M059J (cell line): Measurements from ENCODE around the gene TBXA2R. TPM values are rescaled to one million over a fixed set of nuclear protein-coding genes. Genes with fewer than 3 reads are reported as not detected.

Experiments used
- DNase-seq: peaks from one replicate; pipeline ENCODE4 v3.0.0-alpha.2; 2012; ENCODE audit warnings: low read depth
- total RNA-seq: library from RNA; depleted of rRNA; stranded (reverse); fragments of >200 nt; shearing (Covaris generic); gene quantifications from 2 replicates; pipeline ENCODE4 v1.2.3, GENCODE V29; 2014; rRNA removed

TBXA2R gene
- total RNA-seq, 1 experiment from 2014 or later: 0.59 TPM

DNA sequence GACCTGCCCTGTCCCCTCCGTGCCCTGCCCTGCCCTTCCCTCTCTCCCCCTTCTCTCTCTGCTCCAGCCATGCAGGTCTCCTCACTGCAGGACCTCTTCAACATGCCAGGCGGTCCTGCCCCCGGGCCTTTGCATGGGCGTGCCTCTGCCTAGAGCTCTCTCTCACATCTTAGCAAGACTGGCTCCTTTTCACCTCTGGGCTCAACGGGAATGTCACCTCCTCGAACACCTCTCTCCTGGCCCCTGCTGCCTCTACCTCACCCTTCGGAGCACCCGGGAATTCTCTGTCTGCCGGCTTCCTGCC lies 54.9 kb downstream of the TBXA2R start:
- DNase-seq: no peak

DNA sequence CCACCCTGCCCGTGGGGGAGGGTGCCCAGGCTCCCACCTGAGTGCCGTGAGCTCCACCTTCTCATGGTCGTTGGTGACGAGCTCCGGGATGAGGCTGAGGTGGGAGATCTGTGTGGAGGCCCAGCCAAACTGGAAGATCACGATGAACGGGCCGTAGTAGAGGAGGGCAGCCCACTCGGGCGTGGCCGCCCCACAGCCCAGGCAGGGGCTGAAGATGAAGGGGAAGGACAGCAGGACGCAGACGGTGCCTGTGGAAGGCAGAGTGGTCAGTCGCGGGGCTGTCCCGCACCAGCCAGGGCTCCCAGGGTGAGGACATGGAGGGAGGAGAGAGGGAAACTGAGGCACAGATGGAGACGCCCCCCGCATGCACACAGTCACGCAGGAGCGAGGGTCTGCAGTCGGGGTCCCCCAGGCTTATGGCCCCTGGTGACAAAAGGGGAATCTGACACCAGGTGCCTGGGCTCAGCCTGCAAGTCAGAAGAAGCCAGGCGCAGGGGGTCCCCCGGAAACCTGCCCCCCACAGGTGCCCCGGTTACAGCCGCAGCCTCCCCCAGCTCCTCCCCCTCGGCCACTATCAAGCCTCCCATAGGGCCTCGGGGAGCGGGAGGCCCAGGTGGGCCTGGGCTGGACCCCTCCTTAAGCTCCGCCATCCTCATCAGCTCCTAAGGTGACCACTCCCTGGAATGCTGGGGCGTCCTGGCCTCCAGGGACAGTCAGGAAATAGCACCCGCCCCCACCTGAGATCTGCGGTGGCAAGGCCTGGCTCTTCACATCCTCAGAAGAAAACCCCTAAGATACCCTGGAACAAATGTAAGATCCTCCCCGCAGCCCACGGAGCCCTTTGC lies 55.5 kb downstream of the TBXA2R start:
- DNase-seq: no peak

DNA sequence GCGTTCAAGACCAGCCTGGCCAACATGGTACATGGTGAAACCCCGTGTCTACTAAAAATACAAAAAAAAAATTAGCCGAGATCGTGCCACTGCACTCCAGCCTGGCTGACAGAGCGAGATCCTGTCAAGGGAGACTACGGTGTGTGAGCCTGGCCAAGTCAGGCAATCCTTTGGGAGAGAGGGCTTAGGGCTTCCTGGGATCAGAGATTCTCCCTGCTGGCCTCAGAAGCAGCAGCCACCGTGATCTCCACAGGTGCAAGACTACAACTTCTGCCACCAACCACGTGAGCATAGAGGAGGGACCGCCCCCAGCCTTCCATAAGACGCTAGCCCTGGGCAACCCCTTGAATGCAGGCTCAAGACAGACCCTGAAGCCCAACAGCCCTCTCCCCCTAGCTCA lies 56.9 kb downstream of the TBXA2R start:
- no peak for DNase-seq

DNA sequence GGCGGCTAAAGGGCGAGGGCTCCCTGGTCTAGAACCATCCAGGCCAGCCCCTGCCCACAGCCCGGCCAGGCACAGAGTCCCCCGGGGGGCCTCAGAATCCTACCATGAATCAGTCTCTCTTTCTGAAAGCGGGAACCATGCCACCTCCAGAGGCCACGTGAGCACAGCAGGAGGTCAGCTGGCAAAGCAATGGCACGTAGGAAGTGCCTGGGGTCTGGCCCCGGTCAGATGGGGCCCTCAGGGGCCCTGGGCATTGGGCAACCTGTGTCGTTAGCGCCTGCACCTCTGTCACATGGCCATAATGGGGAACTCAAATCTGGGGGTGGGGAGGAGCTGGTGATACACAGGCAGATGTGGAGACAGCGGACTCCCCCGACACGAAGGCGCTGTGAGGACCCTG lies 58.1 kb downstream of the TBXA2R start:
- no peak for DNase-seq

DNA sequence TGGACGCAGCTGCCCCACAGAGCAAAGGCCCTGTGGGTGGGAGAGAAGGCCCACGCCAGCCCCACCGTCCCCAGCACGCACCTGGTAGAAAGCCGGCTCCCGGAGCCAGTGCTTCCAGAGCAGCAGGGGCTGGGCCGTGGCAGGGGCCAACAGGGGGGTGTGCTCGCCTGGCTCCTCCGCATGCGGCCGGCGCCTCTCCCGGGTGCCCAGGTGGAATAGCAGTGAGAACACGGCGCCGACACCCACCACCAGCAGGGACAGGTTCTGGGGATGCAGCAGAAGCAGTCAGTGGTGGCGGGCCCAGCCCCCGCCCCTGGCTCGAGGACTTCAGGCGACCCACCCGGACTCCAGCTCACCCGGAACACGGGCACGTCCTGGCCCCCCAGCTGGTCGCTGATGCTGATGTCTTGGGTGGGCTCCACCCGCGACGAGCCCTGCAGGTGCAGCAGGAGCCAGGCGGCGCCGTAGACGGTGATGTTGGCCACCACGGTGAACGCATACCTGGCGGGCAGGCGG lies 58.9 kb downstream of the TBXA2R start:
- no peak for DNase-seq

DNA sequence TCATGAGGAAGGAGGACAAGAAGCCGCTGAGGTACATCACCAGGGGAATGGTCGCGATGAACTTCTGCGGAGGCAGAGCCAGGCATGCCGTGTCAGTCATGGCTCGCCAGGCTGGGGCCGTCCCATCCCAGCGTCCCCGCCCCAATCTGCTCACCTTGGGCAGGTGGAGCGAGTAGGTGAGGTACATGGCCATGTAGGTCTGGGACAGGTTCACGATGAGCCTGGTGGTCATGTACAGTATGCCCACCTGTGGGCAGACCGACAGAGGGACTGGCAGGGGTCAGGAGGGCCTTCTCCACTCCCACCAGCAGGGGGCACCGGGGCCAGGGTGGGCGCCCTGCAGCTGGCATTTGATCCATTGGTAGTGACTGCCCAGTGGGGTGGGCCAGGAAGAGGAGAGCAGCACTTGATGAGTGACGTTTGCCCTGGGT lies 59.4 kb downstream of the TBXA2R start:
- DNase-seq: no peak

DNA sequence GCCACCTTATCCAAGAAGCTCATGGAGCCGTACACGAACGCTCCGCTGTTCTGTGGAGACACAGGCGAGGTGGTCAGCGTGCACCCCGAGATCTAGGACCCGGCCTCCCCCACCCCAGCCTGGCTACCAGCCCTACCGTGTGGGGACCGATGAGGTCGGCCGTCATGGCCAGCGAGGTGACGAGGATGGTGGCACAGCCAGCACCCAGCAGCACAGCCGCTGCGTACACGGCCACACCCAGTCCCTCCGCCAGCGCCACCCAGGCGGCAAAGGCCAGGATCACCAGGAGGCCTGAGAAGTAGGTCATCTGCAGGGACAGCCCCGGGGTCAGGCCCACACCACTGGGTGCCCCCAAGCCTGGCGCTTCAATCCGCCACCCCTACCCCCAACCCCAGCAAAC lies 60.6 kb downstream of the TBXA2R start:
- DNase-seq: no peak

DNA sequence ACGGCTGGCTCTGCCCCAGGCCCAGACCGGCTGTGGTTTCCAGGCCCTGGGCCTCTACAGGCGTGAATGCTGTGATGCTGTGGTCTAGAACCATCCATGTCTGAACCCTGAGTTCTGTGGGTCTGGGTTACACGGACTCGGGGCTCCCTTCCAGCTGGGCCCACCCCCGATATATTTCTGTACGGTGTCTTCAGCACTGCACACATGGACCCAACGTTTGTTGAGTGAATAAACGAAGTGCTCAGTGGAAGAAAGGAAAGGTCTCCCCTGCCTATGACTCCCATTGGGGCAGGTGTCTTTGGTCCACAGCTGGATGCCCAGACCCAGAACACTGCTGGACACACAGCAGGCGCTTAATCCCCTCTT lies 61.0 kb downstream of the TBXA2R start:
- DNase-seq: no peak

DNA sequence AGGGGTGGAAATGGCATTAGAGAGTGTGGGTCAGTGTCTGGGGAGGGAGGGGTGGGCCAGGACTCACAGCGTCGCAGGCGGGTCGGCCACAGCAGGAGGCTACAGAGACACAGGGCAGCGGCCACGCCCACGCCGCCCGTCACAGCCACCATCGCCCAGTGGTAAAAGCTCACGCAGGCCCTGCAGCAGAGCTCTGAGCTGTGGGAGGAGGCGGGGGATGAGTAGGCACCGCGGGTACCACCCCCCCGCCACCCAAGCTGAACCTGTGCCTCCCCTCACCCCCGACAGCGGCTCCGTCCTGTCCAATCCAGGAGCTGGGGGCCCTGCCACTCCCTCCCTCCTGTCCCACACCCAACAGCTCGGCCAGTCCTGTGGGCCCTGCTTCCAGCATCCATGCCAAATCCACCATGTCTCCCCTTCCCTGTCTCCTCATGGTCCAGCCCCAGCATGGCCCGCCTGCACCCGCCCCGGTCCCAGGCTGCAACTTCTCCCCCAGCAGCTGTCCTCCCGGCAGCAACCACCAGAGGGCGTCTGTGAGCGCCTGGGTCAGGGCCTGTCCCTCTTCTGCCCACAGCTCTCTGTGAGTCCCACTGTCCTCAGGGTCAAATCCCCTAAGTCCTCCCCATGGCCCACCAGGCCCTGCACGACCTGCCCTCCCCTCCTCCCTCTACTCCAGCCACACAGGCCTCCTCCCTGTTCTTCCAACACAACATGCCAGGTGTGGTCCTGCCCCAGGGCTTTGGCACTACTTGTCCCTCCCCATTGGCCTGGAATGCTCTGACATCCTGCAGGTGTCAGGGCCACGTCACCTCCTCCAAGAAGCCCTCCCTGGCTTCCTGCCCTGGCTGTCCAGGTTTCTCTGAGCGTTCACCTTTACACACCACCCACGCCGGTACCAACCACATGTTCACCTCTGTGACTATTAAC lies 61.7 kb downstream of the TBXA2R start:
- DNase-seq: peak; percentile 55

Other genes with a start within 250 kb of the TBXA2R start
- gene NFIC, start 240.3 kb downstream of the TBXA2R start, total RNA-seq: 26.5 and 56.9 TPM in 2 replicates
- gene SMIM24, start 126.3 kb downstream of the TBXA2R start, total RNA-seq: not detected in 2 replicates
- gene SMIM44, start 123.4 kb downstream of the TBXA2R start, total RNA-seq: not detected in 2 replicates
- gene DOHH, start 106.2 kb downstream of the TBXA2R start, total RNA-seq: 6.9 and 16.4 TPM in 2 replicates
- 35.7 and 56.5 TPM in 2 replicates for gene FZR1, start 100.6 kb downstream of the TBXA2R start, total RNA-seq
- not detected in 2 replicates for gene TEKTIP1, start 67.7 kb downstream of the TBXA2R start, total RNA-seq
- 50.7 and 105 TPM in 2 replicates for gene MFSD12, start 49.3 kb downstream of the TBXA2R start, total RNA-seq
- 112 and 151 TPM in 2 replicates for gene HMG20B, start 33.9 kb downstream of the TBXA2R start, total RNA-seq
- not detected in 2 replicates for gene GIPC3, start 21.4 kb downstream of the TBXA2R start, total RNA-seq
- 13.7 and 31.1 TPM in 2 replicates for gene CACTIN, start 19.9 kb upstream of the TBXA2R start, total RNA-seq
- 11.4 and 15.8 TPM in 2 replicates for gene PIP5K1C, start 93.6 kb upstream of the TBXA2R start, total RNA-seq
- 0.30 and 0.49 TPM in 2 replicates for gene TJP3, start 101.5 kb upstream of the TBXA2R start, total RNA-seq
- gene APBA3, start 154.8 kb upstream of the TBXA2R start, total RNA-seq: 13.7 and 15.0 TPM in 2 replicates
- 48.6 and 81.6 TPM in 2 replicates for gene MRPL54, start 155.8 kb upstream of the TBXA2R start, total RNA-seq
- gene RAX2, start 165.4 kb upstream of the TBXA2R start, total RNA-seq: not detected in 2 replicates
- not detected in 2 replicates for gene MATK, start 179.5 kb upstream of the TBXA2R start, total RNA-seq